GM18505 (cell line): ENCODE measurements around the gene TBC1D22A.

ENCODE experiments used
- ATAC-seq: cut with Tn5 transposase; IDR thresholded peaks from one replicate; pipeline ENCODE4 v1.9.1; 2021; ENCODE audit not compliant: unreplicated experiment
- POLR2A ChIP-seq: IDR thresholded peaks from 4 replicates; pipeline ENCODE4 v1.6.1; 2011; ENCODE audit warnings: borderline replicate concordance; ENCODE audit not compliant: insufficient read depth, insufficient read length; ENCODE audit errors: extremely low read depth

Gene TBC1D22A

DNA sequence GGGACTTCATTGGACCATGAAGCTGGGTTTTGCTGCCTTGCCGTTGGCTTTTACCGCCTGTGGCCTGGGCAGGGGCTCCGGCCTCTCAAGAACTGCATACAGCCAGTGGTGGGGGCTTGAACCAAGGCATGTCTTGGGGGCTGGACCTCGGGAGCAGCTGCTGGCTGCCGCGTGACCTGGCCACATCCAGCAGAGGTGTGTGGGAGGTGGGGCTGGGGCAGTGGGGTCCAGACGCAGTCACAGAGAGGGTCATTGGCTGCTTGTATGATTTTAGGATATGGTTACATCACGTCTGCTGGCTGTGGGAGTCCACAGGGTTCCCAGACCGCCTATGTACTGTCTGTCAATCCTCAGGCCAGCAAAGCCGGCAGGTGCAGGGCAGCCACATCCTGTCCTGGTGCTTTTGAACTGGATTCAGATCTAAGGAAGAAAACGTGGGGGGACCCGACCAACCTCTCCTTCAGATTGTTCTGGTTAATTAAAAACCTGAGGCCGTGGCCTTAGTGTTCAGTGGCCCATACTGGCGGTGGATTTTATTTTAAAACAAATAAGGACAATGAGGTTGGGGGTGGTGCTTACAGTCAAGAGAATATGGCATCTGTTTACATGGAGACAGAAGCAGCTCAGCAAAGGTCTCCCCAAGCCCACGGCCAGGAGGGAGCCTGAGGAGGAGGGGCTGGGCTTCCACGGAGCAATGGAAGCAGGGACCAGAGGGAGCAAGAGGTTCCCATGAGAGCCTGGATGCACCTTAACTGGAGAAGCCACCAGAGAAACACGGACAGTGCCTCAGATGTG, 426.0 kb downstream of the TBC1D22A start:
- no peak for ATAC-seq
- TF ChIP-seq POLR2A = no peak

DNA sequence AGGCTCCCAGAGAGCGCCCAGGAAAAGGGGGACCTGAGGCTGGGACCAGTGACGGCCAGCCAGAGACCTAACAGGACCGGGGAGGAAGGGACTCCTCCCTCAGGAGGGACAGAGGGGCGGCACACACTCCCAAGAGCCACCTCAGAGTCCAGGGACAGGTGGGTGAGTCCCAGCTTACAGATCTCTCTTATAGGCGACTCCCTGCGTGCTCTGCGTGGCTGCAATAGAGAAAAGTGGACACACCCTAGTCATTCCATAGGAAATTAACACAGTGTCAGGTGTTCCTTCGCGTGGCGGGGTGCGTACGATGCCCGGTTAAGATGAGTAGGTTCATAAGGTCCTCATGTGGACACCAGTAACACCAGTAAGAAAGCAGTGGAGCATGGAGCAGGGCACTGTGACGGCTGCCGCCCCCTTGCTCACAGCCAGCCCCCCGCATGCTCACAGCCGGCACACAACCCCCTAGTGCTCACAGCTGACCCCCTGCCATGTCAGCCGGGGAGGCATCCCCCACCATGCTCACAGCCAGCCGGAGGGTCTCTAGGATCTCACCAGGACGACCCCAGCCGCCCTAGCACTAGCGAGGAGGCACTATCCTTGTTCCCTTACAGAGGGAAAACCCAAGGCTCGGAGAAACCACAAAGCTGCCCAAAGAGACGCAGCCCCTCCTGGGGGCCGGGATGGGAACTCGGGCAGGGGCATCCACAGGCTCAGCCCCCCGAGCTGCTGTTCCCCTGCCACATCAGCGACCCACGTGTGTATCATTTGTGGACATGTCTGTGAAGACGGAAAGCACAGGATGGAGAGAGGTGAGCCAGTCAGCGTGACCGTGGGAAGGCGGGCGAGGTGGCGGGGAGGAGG, 426.8 kb downstream of the TBC1D22A start:
- no peak for ATAC-seq
- no peak for TF ChIP-seq POLR2A

DNA sequence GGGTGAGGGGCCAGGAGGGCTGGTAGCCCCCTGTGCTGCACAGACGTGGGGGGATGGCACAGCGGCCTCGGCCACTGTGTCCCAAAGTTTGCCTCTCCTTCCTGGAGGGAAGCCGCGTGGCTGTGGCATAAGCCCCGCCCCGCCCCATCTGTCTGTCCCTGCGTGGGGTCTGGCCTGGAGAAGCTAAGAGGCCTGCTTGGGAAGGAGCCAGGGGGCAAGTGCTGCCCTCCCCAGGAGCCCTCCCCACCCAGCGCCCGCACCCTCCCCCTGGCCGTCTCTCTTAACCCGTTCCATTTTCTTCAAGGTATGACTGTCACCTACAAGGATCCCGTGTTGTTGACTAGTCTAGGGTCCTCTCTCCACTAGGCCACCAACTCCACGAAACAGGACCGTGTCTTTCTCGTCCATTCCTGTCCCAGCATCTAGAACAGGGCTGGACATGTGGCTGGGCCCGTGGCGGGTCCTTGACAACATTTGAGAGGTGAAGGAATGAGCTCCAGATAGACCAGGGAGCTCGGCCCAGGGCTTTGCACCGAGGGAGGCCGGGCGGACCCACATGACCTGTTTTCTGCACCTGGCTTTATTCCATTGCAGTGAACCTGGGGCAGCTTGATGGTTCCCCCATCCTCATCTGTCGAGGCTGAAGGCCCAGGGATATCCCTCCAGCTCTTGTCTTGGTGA, 428.0 kb downstream of the TBC1D22A start:
- TF ChIP-seq POLR2A = no peak
- ATAC-seq = no peak

DNA sequence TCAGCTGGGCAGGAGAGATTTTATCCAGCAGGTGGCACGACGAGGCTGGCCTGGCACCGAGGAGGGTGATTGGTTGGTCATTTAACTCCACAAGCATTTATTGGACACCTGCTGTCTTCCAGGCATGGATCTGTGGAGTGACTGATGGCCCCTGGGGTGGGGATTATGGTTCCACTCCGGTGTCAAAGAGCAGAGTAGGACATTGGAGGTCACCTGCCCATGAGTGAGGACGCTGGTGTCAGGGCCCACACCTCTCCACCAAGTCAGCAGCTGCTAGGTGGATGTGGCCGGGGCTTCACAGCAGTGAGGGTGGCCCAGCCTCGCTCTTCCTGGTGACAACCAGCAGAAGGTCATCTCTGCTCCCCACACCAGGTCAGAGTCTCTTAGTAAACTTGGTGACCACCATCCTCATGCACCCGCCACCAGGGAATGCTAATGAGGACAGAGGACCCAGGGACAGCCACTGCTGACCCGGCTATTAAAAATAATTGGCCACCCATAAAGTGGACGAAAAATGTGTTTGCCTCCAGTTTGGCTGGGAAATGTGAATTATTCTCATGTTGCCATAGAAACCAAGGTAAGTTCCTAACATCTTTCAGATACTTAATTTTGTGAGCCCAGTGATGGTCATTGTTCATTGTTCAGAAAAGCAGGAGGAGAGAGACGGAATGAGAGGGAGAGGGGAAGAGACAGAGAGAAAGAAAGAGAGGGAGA, 428.7 kb downstream of the TBC1D22A start:
- ATAC-seq = no peak
- no peak for TF ChIP-seq POLR2A

DNA sequence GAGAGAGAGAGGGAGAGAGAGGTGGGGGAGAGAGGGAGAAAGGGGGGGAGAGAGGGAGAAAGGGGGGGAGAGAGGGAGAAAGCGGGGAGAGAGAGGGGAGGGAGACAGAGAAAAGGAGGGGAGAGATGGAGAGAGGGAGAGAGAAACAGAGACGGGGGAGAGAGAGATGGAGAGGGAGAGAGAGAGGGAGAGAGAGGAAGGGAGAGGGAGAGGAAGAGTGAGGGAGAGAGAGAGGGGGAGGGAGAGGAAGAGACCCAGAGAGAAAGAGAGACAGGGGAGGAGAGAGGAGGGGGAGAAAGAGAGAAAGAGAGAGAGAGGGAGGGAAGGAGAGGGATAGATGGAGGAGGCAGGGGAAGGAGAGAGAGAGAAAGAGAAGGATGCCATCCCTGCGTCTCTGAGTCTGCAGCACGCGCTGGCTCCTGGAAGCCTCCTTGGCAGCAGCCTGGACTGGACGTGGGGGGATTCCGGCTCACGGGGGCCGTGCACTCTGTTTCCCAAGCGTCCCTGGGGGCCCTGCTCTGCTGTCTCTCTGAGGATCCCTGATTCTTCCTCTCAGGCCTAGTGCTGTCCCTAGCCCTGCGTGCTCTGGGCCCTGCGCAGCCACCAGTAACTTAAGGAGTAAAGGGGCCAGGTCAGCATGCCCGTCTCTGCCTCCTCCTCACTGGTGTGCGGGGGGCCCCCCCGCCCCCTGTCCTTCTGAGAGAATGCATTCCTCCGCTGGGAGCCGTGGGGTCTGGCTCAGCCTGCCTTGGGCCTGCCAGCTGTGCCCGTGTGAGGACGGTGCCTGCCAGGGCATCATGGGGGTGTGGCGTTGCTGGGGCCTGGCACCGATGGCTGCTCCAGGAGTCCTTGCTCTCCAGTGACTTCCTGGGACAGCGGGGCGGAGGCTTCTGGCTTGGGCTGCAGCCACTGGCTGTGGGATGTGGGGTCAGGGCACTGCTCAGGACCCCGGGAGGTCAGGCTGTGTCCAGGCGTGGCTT, 429.5 kb downstream of the TBC1D22A start:
- no peak for TF ChIP-seq POLR2A
- no peak for ATAC-seq

DNA sequence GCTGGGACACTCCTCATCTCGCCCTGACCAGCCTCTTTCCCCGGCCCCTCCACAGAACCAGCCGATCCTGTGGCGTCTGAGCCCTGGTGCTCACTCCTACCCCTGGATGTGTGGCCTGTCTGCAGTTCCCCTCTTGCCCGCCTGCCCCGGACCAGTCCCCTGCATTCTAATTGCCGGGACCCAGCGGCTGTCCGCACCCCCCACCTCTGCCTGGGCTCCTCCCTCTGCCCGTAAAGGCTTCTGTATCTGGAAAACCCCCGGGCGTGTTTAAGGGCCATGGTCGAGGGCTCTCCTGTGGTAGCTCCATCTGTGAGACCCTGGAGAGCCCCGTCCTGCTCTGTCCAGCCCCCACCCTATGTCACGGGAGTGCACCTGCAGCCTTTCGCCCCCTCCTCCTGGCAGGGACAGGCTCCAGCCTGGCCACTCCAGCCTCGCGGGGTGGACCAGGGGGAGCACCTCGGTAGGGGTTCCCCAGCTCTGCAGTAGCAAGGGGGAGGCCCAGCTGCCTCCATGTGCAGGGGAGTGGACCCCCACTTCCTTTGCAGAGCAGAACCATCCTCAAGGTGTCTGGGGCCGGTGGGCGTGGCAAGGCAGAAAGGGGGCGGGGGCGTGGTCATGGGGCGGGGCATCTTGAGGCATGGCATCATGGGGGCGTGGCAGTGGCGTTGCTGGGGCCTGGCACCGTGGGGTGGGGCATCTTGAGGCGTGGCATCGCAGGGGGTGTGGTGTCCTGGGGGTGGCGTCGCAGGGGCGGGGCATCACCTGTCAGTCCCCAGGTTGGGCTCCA, 430.4 kb downstream of the TBC1D22A start:
- ATAC-seq = no peak
- no peak for TF ChIP-seq POLR2A

DNA sequence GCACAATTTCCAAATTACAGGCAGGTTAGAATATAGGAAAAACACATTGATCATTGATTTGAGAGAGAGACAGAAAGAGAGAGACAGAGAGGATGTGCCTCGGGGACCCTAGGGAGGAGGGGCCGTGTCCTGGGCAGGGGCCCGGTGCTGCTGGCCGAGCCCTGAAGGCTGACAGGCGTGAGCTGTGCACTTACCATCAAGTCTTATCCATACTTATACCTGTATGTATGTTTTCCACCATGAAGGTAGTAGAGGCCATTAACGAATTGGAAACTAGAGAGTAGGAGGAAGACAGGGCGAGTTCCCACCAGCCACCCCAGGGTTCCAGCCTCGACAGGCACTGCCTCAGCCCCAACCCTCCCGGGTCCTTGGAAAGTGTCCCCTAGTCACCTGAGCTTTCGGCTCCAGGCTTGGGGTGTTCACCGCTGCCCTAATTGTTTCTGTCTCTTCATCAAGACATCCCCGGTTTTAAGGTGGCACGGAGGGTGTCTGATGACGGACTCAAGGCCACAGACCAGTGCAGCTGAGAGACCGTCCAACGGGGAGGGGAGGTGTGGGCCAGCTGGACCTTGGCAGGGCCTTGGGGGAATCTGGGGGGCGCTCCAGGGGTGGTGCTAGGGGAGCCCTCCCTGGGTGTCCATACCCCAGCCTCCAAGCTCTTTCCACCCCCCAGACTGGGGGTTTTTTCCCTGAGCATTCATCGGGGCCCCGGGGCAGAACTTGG, 431.3 kb downstream of the TBC1D22A start:
- TF ChIP-seq POLR2A = no peak
- ATAC-seq = no peak

DNA sequence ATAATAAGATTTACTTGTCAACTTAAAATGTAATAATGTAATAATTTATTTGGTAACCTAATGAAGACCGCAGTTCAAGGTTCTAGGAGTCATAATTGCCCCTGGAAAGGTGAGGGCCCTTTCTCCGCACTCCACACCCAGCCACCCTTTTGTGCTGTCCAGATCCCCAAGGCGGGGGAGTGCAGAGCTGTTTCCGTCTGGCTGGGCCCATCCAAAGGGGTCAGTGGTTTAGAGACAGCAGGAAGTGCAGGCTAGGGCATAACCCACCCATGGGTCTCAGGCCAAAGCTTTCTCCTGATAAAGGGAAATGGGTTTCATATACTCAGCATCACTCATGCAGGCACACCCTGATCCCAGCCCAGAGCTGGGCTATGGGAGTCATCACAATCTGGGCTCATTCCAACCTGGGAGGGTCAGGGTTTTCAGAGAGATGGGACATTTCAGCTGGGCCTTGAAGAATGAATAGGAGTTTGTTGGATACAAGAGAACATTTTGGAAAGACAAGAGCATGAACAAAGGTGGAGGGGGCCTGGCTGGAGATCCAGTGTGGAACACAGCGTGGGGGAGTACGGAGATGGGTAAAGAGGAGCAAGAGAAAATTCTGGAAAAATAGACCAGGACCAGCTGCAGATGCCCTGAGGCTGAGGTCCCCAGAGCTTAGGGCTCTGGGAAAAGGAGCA, 432.2 kb downstream of the TBC1D22A start:
- no peak for TF ChIP-seq POLR2A
- no peak for ATAC-seq

DNA sequence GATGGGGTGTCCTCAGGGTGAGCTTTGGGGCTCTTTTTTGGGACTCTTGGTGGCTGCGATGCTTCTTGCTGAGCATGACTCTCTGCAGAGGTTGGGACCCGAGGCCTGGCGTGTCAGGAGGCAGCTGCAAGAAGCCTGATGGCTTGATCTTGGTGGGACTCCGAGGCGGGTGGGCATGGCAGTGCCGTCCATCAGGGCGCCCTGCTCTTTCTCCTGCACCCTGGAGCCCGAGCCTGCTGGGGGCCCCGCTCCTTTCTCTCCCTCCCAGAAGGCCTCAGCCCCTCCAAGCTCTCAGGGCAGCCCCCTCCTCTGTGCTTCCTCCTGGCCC, 432.7 kb downstream of the TBC1D22A start:
- TF ChIP-seq POLR2A = no peak
- no peak for ATAC-seq

DNA sequence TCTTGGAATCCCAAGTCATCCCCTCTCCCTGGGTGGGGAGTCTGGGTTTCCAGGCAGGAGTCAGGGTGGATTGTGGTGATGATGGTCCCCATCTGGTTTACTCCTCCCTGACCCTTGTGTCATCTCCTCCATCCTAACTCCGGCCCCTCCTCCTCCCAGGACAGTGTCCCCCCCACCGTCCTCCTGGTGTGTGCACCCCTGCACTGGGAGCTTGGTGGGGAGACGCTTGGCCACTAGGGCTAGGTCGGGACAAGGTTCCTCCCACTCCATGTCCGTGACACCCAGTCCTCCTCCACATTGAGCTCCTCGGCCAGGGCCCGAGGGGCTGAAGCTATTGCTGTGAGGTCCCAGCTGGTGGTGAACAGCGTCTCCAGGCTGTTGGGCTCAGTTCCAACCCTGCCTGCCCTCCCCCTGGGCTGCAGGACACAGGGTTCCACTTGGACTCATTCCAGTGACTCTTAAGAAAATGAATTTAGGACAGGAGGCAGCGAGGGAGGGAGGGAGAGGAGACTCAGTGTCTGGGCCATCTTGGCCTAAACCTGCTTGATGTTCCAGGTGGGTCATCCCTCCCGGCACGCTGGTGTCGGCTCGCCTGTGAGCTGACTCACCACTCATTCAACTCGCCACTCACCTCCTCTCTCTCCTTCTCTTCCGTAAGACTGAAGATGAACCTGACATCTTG, 433.2 kb downstream of the TBC1D22A start:
- no peak for TF ChIP-seq POLR2A

More for the DNA sequence above, 433.2 kb downstream of the TBC1D22A start:
- no peak for ATAC-seq
